Astrocyte of the cerebellum (primary cell): Measurements from ENCODE around the gene FLYWCH2.

Source experiments
- DNase-seq: peaks from one replicate; pipeline ENCODE4 v3.0.0-alpha.2; 2011; ENCODE audit warnings: low read depth
- H3K4me3 ChIP-seq: 2 replicates; pipeline ENCODE4 v1.5.1; 2011; ENCODE audit warnings: mild to moderate bottlenecking, low read depth, low read length, moderate library complexity
- in situ Hi-C: cut with HindIII; loops from 2 replicates; pipeline ENCODE4 v1.10.0; 2017; ENCODE audit warnings: low sequenced_read_pairs
- TF ChIP-seq, protein P1 (sequence below): IDR thresholded peaks from 2 replicates; pipeline ENCODE4 v1.5.1; 2012; ENCODE audit warnings: low read length, low read depth, moderate library complexity, mild to moderate bottlenecking; ENCODE audit errors: missing control alignments

Gene FLYWCH2

DNA sequence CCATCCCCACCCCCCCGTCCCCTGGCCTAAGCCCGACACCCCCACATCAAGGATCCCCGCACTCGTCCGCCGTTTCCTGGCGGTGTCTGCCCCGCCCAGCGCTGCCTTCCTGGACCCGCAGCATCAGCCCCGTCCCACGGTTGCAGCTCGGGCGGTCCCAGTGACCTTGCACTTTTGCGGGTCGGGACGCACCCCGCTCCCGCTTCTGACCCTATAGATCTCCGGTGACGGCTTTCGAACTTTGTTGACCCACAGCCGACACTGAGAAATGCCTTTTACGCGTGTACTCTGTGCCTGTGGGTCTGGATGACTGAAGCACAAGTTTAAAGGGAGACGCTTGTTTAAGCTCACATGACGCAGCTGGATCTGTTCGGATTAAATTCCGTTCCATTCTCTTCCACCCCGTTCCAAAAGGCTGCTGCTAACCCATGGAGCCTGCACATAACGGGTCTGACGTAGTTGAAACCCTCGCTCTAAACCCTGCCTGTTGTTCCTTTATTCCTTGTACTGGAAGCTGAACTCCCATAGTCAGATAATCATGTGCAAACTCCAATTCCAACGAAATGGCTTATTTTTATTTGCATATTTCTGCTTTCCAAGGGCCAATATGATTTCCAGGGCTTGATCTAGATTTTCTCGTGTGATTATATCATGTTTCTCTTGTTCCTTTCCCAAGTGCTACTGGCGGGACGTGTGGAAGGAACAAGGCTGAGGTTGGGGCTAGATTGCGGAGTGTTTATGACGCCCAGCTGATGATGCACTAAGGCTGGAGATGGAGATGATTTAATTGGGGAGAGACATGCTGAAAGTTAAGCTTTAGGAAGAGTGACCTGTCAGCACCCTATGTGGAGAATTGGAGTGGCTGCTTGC lies 29.6 kb downstream of the FLYWCH2 start:
- peak overlapping the region; percentile 89 for H3K4me3 ChIP-seq
- peak; percentile 49 for DNase-seq
- TF ChIP-seq, protein P1, sequence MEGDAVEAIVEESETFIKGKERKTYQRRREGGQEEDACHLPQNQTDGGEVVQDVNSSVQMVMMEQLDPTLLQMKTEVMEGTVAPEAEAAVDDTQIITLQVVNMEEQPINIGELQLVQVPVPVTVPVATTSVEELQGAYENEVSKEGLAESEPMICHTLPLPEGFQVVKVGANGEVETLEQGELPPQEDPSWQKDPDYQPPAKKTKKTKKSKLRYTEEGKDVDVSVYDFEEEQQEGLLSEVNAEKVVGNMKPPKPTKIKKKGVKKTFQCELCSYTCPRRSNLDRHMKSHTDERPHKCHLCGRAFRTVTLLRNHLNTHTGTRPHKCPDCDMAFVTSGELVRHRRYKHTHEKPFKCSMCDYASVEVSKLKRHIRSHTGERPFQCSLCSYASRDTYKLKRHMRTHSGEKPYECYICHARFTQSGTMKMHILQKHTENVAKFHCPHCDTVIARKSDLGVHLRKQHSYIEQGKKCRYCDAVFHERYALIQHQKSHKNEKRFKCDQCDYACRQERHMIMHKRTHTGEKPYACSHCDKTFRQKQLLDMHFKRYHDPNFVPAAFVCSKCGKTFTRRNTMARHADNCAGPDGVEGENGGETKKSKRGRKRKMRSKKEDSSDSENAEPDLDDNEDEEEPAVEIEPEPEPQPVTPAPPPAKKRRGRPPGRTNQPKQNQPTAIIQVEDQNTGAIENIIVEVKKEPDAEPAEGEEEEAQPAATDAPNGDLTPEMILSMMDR, result no peak
- in situ Hi-C loops, result loop anchor here (10.0 kb wide), 1 partner anchor 138 kb away; the partner anchor contains the start of gene ELOB

DNA sequence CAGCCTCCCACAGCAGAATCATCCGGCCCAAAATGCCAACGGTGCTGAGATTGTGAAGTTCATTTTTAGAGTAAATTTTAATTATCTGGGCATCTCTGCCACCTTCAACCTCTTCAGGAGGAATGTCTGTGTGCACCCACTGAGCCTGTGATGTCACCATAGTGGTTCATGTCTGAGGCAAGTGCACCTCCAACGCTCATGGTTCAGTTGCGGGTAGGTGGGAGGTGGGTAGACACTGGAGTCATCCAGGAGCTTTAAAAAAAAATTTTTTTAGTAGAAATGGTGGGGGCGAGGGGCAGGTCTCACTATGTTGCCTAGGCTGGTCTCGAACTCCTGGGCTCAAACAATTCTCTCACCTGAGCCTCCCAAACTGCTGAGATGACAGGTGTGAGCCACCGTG lies 30.6 kb downstream of the FLYWCH2 start:
- TF ChIP-seq, protein P1, result no peak
- DNase-seq, result no peak
- H3K4me3 ChIP-seq, result no peak overlapping the region
- in situ Hi-C loops, result loop anchor here (10.0 kb wide), 1 partner anchor 139 kb away; the partner anchor contains the start of gene ELOB

DNA sequence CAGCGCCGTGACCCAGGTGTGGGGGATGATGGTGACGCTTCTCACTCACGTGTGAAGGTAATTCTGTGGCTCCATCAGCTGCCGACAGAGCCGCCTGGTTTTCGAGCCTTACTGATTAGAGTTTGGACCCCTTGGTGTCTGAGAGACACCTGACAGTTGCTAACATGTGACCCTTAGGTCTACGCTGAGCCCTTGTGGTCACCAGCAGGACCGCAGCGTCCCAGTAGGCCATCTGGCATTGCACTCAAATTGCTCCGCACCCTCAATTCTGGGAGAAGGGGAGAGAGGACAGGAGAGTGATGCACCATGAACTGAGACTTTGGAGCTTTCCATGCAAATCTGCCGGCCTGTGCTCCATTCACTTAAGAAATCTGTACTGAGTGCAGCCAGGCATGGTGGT lies 31.2 kb downstream of the FLYWCH2 start:
- DNase-seq, result no peak
- in situ Hi-C loops, result loop anchor here (10.0 kb wide), 1 partner anchor 139 kb away; the partner anchor contains the start of gene ELOB
- H3K4me3 ChIP-seq, result no peak overlapping the region
- TF ChIP-seq, protein P1, result no peak

DNA sequence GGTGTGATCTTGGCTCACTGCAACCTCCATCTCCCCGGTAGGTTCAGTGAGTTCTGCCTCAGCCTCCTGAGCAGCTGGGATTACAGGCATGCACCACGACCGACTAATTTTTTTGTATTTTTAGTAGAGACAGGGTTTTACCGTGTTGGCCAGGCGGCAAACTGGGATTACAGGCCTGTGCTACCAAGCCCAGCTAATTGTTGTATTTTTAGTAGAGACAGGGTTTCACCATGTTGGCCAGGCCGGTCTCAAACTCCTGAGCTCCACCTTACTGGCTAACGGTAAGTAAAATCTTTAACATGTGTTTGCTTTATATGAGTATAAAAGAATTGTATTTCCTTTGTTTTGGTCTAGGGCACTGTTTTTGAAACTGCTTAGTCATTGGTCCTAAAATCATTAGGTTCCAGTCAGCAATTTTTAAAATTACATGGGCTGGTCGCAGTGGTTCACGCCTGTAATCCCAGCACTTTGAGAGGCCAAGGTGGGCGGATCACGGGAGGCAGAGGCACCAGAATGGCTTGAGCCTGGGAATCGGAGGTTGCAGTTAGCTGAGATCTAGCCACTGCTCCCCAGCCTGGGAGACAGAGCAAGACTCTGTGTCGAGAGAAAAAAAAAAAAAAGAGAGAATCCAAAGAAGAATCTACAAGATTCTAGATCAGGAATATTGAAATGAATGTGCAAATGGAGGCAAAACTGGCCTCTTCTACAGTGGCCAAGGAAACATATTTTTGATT lies 32.3 kb downstream of the FLYWCH2 start:
- in situ Hi-C loops, result loop anchor here (10.0 kb wide), 1 partner anchor 141 kb away; the partner anchor contains the start of gene ELOB
- TF ChIP-seq, protein P1, result no peak
- no peak for DNase-seq
- H3K4me3 ChIP-seq, result no peak overlapping the region

DNA sequence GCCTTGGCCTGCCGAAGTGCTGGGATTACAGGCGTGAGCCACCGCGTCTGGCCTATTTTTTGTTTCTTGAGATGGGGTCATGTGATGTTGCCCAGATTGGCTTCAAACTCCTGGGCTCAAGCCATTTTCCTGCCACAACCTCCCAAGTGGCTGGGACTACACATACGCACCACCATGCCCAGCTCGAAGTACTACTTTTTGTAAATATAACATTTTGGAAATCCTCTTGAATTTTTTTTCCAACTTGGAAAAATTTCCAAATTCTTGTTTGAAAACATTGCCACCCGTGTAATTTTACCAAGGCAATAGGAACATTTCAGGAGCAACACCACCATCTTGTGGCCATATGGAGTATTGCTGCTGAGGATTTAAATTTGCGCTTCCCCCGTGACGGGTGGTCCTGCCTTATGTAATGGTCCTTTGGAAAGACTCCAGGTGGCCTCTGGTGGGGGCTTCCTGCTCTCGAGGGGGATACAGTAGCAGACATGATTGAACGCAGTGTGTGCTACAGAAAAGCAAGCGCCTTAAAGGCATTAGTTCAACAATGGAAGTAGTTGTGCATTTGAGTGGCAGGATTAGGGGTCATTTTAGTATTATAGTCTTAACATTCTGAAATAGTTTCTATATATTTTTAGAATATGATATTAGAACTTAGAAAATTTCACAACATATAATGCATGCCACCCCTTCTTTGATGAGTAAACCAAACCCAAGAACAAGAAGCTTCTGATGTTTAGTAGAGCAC lies 36.7 kb downstream of the FLYWCH2 start:
- in situ Hi-C loops, result loop anchor here (10.0 kb wide), 1 partner anchor 145 kb away; the partner anchor contains the start of gene ELOB
- no peak overlapping the region for H3K4me3 ChIP-seq
- DNase-seq, result peak; percentile 65
- TF ChIP-seq, protein P1, result peak; percentile 82

DNA sequence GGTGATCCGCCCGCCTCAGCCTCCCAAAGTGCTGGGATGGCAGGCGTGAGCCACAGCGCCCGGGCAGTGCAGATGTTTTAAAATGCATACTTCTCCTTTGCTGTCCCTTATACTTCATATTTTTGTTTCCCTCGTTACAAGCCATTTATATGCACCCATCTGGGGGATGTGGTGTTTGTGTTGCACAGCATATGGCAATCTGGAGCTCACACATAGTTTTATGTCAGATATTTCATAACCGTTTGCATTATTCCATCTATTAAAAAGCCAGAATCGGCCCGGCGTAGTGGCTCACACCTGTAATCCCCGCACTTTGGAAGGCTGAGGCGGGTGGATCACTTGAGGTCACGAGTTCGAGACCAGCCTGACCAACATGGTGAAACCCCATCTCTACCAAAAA lies 40.5 kb downstream of the FLYWCH2 start:
- in situ Hi-C loops, result no loop called here
- no peak overlapping the region for H3K4me3 ChIP-seq
- no peak for DNase-seq
- TF ChIP-seq, protein P1, result no peak
